ENCODE measurements around the gene GTF2H1.

DNA sequence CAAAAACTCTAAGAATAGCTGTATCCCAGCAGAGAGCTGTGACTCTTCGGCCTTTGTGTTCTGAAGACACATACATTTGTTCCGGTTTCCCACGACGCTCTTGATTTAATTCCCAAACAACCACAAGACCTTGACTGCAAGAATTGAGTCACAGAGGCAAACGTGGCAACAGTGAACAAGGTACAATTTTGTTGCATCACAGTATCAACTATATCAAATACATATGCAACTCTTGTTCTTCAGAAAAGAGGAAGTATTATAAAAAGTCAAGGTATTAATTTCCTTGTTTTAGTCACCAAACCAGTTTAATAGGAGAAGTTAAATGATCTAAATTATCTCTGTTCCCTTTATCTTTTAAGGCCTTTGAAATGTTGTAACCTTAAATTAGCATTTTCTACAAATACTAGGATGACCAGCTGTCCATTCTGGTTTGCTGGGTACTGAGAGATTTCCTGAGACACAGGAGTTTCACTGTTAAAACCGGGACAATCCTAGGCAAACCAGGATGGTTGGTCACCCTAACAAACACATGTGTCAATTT, 11.5 kb upstream of the GTF2H1 start:
- TF ChIP-seq TRIM25 (IDR thresholded peaks at IDR 0.05; ENCODE audit: borderline replicate concordance) (no peak), ZNF592 (IDR thresholded peaks at IDR 0.05) (no peak), XRCC5 (IDR thresholded peaks at IDR 0.05; ENCODE audit: low read depth, low read length) (no peak), JUNB (CRISPR knock-in tag; conservative IDR thresholded peaks at IDR 0.05) (no peak), ETV6 (IDR thresholded peaks at IDR 0.05; ENCODE audit: borderline replicate concordance in 1 of 2, low read depth in 2 of 2, low read length in 1 of 2) (no peak), ETV6 (CRISPR knock-in tag; IDR thresholded peaks at IDR 0.05; ENCODE audit: borderline replicate concordance) (no peak), SMAD2 (IDR thresholded peaks at IDR 0.05; ENCODE audit: low read depth, low read length) (no peak), KDM5B (IDR thresholded peaks at IDR 0.05; ENCODE audit: insufficient replicate concordance, low read depth, low read length) (no peak), BHLHE40 (IDR thresholded peaks at IDR 0.05; ENCODE audit: low read length) (no peak)
- TF ChIP-seq, protein P1, sequence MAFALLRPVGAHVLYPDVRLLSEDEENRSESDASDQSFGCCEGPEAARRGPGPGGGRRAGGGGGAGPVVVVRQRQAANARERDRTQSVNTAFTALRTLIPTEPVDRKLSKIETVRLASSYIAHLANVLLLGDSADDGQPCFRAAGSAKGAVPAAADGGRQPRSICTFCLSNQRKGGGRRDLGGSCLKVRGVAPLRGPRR (CRISPR knock-in tag; IDR thresholded peaks at IDR 0.05): no peak

All from K562 (cell line).